SK-N-SH treated with all-trans-retinoic acid at 6 μM for 48 hours (cell line): Measurements from ENCODE around the gene ST14.

Experiments used
- ATAC-seq: fragments of 200-7000 bp; cut with Tn5 transposase; 3 replicates; pipeline ENCODE4 v1.9.1; 2020; ENCODE audit warnings: mild to moderate bottlenecking, moderate library complexity
- ARNTL ChIP-seq: fragments of 450-650 bp; formaldehyde crosslinking; IDR thresholded peaks from 2 replicates; pipeline ENCODE4 v1.5.0; 2020; ENCODE audit warnings: low read depth, mild to moderate bottlenecking, moderate library complexity, borderline replicate concordance
- BACH2 ChIP-seq: fragments of 250-450 bp; sonication (Bioruptor Pico); IDR thresholded peaks from 2 replicates; pipeline ENCODE4 v1.9.0; 2021; ENCODE audit warnings: mild to moderate bottlenecking, borderline replicate concordance
- CREB5 ChIP-seq: fragments of 250-450 bp; sonication (Bioruptor Pico); IDR thresholded peaks from 2 replicates; pipeline ENCODE4 v1.5.1; 2020; ENCODE audit warnings: low read depth, mild to moderate bottlenecking, moderate library complexity
- CSDC2 ChIP-seq: fragments of 250-450 bp; sonication (Bioruptor Pico); IDR thresholded peaks from 2 replicates; pipeline ENCODE4 v1.5.0; 2020; ENCODE audit warnings: mild to moderate bottlenecking, moderate library complexity
- ESRRG ChIP-seq: fragments of 250-450 bp; sonication (Bioruptor Pico); IDR thresholded peaks from 2 replicates; pipeline ENCODE4 v1.6.1; 2021; ENCODE audit warnings: mild to moderate bottlenecking
- GLIS3 ChIP-seq: fragments of 250-450 bp; sonication (Bioruptor Pico); IDR thresholded peaks from 2 replicates; pipeline ENCODE4 v1.5.0; 2020; ENCODE audit warnings: mild to moderate bottlenecking, moderate library complexity
- OSR1 ChIP-seq: fragments of 250-450 bp; sonication (Bioruptor Pico); IDR thresholded peaks from 2 replicates; pipeline ENCODE4 v1.8.0; 2022; ENCODE audit warnings: moderate library complexity, mild to moderate bottlenecking, inconsistent platforms
- POU6F1 ChIP-seq: fragments of 250-450 bp; sonication (Bioruptor Pico); IDR thresholded peaks from 2 replicates; pipeline ENCODE4 v1.8.0; 2021; ENCODE audit warnings: low read depth, mild to moderate bottlenecking, moderate library complexity, borderline replicate concordance
- PPARA ChIP-seq: fragments of 250-450 bp; sonication (Bioruptor Pico); IDR thresholded peaks from 2 replicates; pipeline ENCODE4 v1.5.0; 2020; ENCODE audit warnings: mild to moderate bottlenecking, borderline replicate concordance
- RARB ChIP-seq: fragments of 250-450 bp; sonication (Bioruptor Pico); IDR thresholded peaks from 2 replicates; pipeline ENCODE4 v1.8.0; 2021; ENCODE audit warnings: mild to moderate bottlenecking, moderate library complexity
- SNAI2 ChIP-seq: fragments of 250-450 bp; sonication (Bioruptor Pico); IDR thresholded peaks from 2 replicates; pipeline ENCODE4 v1.5.0; 2020; ENCODE audit warnings: mild to moderate bottlenecking, moderate library complexity
- TCF4 ChIP-seq: fragments of 250-450 bp; sonication (Bioruptor Pico); IDR thresholded peaks from 2 replicates; pipeline ENCODE4 v1.8.0; 2021; ENCODE audit warnings: mild to moderate bottlenecking, moderate library complexity, borderline replicate concordance
- TOX ChIP-seq: fragments of 250-450 bp; sonication (Bioruptor Pico); IDR thresholded peaks from 2 replicates; pipeline ENCODE4 v1.8.0; 2021; ENCODE audit warnings: mild to moderate bottlenecking, moderate library complexity, borderline replicate concordance
- TSHZ2 ChIP-seq: fragments of 250-450 bp; sonication (Bioruptor Pico); IDR thresholded peaks from 2 replicates; pipeline ENCODE4 v1.5.0; 2020; ENCODE audit warnings: mild to moderate bottlenecking, moderate library complexity
- ZFP3 ChIP-seq: fragments of 250-450 bp; sonication (Bioruptor Pico); IDR thresholded peaks from 2 replicates; pipeline ENCODE4 v1.5.0; 2020; ENCODE audit warnings: mild to moderate bottlenecking, moderate library complexity
- ZNF565 ChIP-seq: fragments of 450-650 bp; formaldehyde crosslinking; conservative IDR thresholded peaks from 2 replicates; pipeline ENCODE4 v1.5.0; 2020; ENCODE audit warnings: low read depth, mild to moderate bottlenecking, moderate library complexity
- ZNF70 ChIP-seq: fragments of 450-650 bp; formaldehyde crosslinking; IDR thresholded peaks from 2 replicates; pipeline ENCODE4 v1.5.0; 2020; ENCODE audit warnings: mild to moderate bottlenecking, moderate library complexity
- ZNF8 ChIP-seq: fragments of 450-650 bp; formaldehyde crosslinking; IDR thresholded peaks from 2 replicates; pipeline ENCODE4 v1.5.0; 2020; ENCODE audit warnings: mild to moderate bottlenecking, moderate library complexity
- TF ChIP-seq, protein P1 (sequence below): fragments of 250-450 bp; sonication (Bioruptor Pico); IDR thresholded peaks from 2 replicates; pipeline ENCODE4 v1.8.0; 2020; ENCODE audit warnings: mild to moderate bottlenecking, moderate library complexity, borderline replicate concordance
- TF ChIP-seq, protein P2 (sequence below): fragments of 250-450 bp; sonication (Bioruptor Pico); IDR thresholded peaks from 2 replicates; pipeline ENCODE4 v1.5.1; 2021; ENCODE audit warnings: mild to moderate bottlenecking, moderate library complexity

ST14 gene

DNA sequence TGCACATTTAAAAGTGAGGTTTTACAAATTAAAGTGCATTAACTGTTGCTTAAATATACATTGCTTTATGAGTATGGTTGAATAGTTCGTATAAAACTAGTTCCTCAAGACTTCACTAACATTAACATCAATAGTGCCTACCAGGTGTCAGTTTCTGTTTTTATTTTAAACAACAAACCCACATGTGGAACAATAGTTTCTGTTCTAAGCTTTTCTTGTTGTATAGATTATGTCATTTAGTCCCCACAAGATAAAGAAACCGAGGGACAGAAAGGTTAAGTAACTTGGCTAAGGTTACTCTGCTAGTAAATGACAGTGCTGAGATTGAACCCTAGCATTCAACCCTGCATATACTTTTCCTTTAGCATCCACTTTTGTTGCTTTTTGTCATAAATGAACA, 41.4 kb upstream of the ST14 start:
- no peak for TF ChIP-seq CREB5 (CRISPR knock-in tag)
- TF ChIP-seq, protein P1, sequence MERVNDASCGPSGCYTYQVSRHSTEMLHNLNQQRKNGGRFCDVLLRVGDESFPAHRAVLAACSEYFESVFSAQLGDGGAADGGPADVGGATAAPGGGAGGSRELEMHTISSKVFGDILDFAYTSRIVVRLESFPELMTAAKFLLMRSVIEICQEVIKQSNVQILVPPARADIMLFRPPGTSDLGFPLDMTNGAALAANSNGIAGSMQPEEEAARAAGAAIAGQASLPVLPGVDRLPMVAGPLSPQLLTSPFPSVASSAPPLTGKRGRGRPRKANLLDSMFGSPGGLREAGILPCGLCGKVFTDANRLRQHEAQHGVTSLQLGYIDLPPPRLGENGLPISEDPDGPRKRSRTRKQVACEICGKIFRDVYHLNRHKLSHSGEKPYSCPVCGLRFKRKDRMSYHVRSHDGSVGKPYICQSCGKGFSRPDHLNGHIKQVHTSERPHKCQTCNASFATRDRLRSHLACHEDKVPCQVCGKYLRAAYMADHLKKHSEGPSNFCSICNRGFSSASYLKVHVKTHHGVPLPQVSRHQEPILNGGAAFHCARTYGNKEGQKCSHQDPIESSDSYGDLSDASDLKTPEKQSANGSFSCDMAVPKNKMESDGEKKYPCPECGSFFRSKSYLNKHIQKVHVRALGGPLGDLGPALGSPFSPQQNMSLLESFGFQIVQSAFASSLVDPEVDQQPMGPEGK (CRISPR knock-in tag) = no peak
- TF ChIP-seq CSDC2 (CRISPR knock-in tag) = no peak
- no peak for TF ChIP-seq OSR1 (CRISPR knock-in tag)
- no peak for TF ChIP-seq ZFP3 (CRISPR knock-in tag)
- TF ChIP-seq GLIS3 (CRISPR knock-in tag) = no peak
- TF ChIP-seq, protein P2, sequence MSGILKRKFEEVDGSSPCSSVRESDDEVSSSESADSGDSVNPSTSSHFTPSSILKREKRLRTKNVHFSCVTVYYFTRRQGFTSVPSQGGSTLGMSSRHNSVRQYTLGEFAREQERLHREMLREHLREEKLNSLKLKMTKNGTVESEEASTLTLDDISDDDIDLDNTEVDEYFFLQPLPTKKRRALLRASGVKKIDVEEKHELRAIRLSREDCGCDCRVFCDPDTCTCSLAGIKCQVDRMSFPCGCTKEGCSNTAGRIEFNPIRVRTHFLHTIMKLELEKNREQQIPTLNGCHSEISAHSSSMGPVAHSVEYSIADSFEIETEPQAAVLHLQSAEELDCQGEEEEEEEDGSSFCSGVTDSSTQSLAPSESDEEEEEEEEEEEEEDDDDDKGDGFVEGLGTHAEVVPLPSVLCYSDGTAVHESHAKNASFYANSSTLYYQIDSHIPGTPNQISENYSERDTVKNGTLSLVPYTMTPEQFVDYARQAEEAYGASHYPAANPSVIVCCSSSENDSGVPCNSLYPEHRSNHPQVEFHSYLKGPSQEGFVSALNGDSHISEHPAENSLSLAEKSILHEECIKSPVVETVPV (CRISPR knock-in tag) = no peak
- TF ChIP-seq TCF4 (CRISPR knock-in tag) = no peak
- no peak for TF ChIP-seq ARNTL (CRISPR knock-in tag)
- TF ChIP-seq RARB (CRISPR knock-in tag) = no peak
- no peak for TF ChIP-seq TOX (CRISPR knock-in tag)
- no peak for TF ChIP-seq PPARA (CRISPR knock-in tag)
- TF ChIP-seq POU6F1 (CRISPR knock-in tag) = no peak
- TF ChIP-seq ZNF8 (CRISPR knock-in tag) = no peak
- no peak for TF ChIP-seq ESRRG (CRISPR knock-in tag)
- TF ChIP-seq ZNF70 (CRISPR knock-in tag) = no peak
- TF ChIP-seq BACH2 (CRISPR knock-in tag) = no peak
- no peak for TF ChIP-seq ZNF565 (CRISPR knock-in tag)
- TF ChIP-seq TSHZ2 = no peak
- TF ChIP-seq SNAI2 = no peak
- no peak for ATAC-seq

DNA sequence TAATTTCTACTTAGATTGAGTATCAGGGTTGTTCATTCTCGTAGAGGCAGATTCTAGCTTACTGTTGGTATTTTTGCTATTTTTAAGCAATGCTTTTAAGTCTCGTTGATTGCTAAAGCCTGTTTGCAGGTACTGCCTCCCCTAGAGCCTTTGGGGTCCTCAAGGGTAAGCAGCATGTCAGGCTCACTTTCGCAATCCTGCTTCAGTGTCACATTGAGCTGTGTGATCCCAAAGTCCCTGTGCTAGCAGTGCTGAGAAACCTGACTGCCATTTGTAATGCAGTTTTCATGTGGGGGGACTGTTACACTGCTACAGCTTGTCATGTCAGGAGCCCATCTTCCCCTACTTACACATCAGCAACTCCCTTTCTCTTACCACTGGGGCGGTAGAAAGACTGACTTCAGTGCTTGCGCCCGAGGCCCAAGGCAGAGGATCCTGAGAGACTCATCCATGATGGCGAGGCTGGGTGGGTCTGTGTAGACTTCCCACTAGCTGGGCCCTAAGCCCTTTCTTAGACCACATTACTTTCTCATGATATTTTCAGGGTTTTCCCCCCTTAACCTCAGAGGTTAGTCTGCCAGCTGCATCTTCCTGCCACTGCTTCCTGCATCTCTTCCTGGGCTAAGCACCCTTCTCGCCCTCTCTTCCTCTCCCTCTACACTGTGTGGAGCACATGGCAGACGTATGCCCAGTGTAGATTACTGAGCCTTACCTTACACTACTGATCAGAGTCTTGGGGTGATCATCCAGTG, 40.8 kb upstream of the ST14 start:
- ATAC-seq = no peak
- TF ChIP-seq CREB5 (CRISPR knock-in tag) (no peak), ZNF8 (CRISPR knock-in tag) (no peak), RARB (CRISPR knock-in tag) (no peak), TCF4 (CRISPR knock-in tag) (no peak), SNAI2 (no peak), GLIS3 (CRISPR knock-in tag) (no peak), ZNF70 (CRISPR knock-in tag) (no peak), TSHZ2 (no peak), PPARA (CRISPR knock-in tag) (no peak), ZNF565 (CRISPR knock-in tag) (no peak), POU6F1 (CRISPR knock-in tag) (no peak)
- TF ChIP-seq, protein P2 (CRISPR knock-in tag) = no peak
